C4-2B (cell line): ENCODE data around the gene TMEM131L.

Experiments
- H3K27ac ChIP-seq: fragments of 450-650 bp; 2 replicates; pipeline ENCODE4 v1.5.1; 2017
- CTCF ChIP-seq: fragments of 450-650 bp; conservative IDR thresholded peaks from 2 replicates; pipeline ENCODE4 v1.5.1; 2017; ENCODE audit warnings: mild to moderate bottlenecking
- ZFX ChIP-seq: fragments of 450-650 bp; IDR thresholded peaks from 2 replicates; pipeline ENCODE4 v1.6.1; 2017

Gene TMEM131L

GRCh38 chr4:153646978-153647377 lies 180.8 kb downstream of the TMEM131L start:
- TF ChIP-seq ZFX (no peak), CTCF (no peak)
- no peak overlapping the region for H3K27ac ChIP-seq

GRCh38 chr4:153647975-153648374 lies 181.8 kb downstream of the TMEM131L start:
- H3K27ac ChIP-seq: no peak overlapping the region
- no peak for TF ChIP-seq CTCF
- TF ChIP-seq ZFX: no peak

GRCh38 chr4:153649572-153649991 lies 183.4 kb downstream of the TMEM131L start:
- no peak overlapping the region for H3K27ac ChIP-seq
- TF ChIP-seq ZFX: no peak
- peak; percentile 69 for TF ChIP-seq CTCF

GRCh38 chr4:153651116-153651515 lies 185.0 kb downstream of the TMEM131L start:
- TF ChIP-seq CTCF (no peak), ZFX (no peak)
- H3K27ac ChIP-seq: no peak overlapping the region

GRCh38 chr4:153651587-153651986 lies 185.4 kb downstream of the TMEM131L start:
- TF ChIP-seq CTCF (no peak), ZFX (no peak)

GRCh38 chr4:153652051-153652784 lies 186.1 kb downstream of the TMEM131L start:
- no peak overlapping the region for H3K27ac ChIP-seq
- TF ChIP-seq CTCF (no peak), ZFX (no peak)

More at GRCh38 chr4:153651587-153651986, 185.4 kb downstream of the TMEM131L start:
- H3K27ac ChIP-seq: no peak overlapping the region

- no peak overlapping the region for H3K27ac ChIP-seq
- no peak for TF ChIP-seq ZFX
- no peak for TF ChIP-seq CTCF
These were observed 188.9 kb downstream of the TMEM131L start for GRCh38 chr4:153655002-153655541.
